HUES64 (cell line): Measurements from ENCODE around the gene RRN3. TPM values are rescaled to one million over a fixed set of nuclear protein-coding genes. Genes with fewer than 3 reads are reported as not detected.
"Not testable (repeated sequence)": the region's sequence is repeated elsewhere in the genome, so short reads cannot be mapped to it uniquely, and the experiment has no call there.

Experiments used
- H3K27ac ChIP-seq: 2 replicates; pipeline ENCODE4 v1.7.0; 2013; ENCODE audit warnings: low read depth, low read length, inconsistent platforms
- H3K27me3 ChIP-seq: 2 replicates; pipeline ENCODE4 v1.6.1; 2013; ENCODE audit warnings: mild to moderate bottlenecking, low read length; ENCODE audit not compliant: insufficient read depth
- H3K36me3 ChIP-seq: 2 replicates; pipeline ENCODE4 v1.6.1; 2013; ENCODE audit warnings: mild to moderate bottlenecking, low read length; ENCODE audit not compliant: insufficient read depth
- H3K4me1 ChIP-seq: 2 replicates; pipeline ENCODE4 v1.6.1; 2013; ENCODE audit warnings: mild to moderate bottlenecking, low read length, moderate library complexity; ENCODE audit not compliant: insufficient read depth
- H3K4me3 ChIP-seq: 2 replicates; pipeline ENCODE4 v1.5.1; 2013; ENCODE audit warnings: mild to moderate bottlenecking, low read length, moderate library complexity
- H3K9ac ChIP-seq: 2 replicates; pipeline ENCODE4 v1.6.1; 2013; ENCODE audit warnings: mild to moderate bottlenecking, low read depth, low read length
- H3K9me3 ChIP-seq: 2 replicates; pipeline ENCODE4 v1.6.1; 2013; ENCODE audit warnings: low read depth, low read length; ENCODE audit not compliant: insufficient read depth
- WGBS: fragments of 150-250, 120-280 bp; methylation state at CpG from one replicate; pipeline ENCODE4 v1.1.7; 2013; ENCODE audit warnings: missing lambda C conversion rate; 5-methylcytosine and 5-hydroxymethylcytosine counted together
- polyA plus RNA-seq, 2 experiments: library from polyadenylated mRNA; stranded (reverse); fragments of 50-300 nt; gene quantifications; one replicate each; pipeline ENCODE4 v1.2.3, GENCODE V29; 2013

The RRN3 gene
- polyA plus RNA-seq (2013, experiment 1 of 2): 20.2 TPM
- 21.0 TPM for polyA plus RNA-seq (2013, experiment 2 of 2)

GRCh38 chr16:15093955-15094827, at the start of gene RRN3:
TSS of gene RRN3 (minus strand) at chr16:15094272. CDS start at chr16:15094233, 39 bp downstream.
- peak within 1 kb of the TSS; percentile 85 for H3K9ac ChIP-seq
- peaks cover 32% of the 10 kb centered on the region for H3K36me3 ChIP-seq
- H3K4me1 ChIP-seq, H3K27me3 ChIP-seq, H3K9me3 ChIP-seq: not testable (repeated sequence)
- H3K4me3 ChIP-seq: peak within 1 kb of the TSS; percentile 63
- peak within 1 kb of the TSS; percentile 45; the same call in 1 of the 2 replicates for H3K27ac ChIP-seq
- 4% methylated on average over 55 of the region's 56 CpGs for WGBS

GRCh38 chr16:15143601-15144091, 49.6 kb upstream of the RRN3 start:
- H3K9ac ChIP-seq: peak overlapping the region; percentile 69
- WGBS: 42% methylated on average over 23 of the region's 26 CpGs
- H3K27me3 ChIP-seq, H3K9me3 ChIP-seq, H3K4me3 ChIP-seq, H3K4me1 ChIP-seq, H3K36me3 ChIP-seq: not testable (repeated sequence)
- peak overlapping the region; percentile 77; the same call in 1 of the 2 replicates for H3K27ac ChIP-seq

GRCh38 chr16:15142891-15143600, 49.0 kb upstream of the RRN3 start:
- H3K9me3 ChIP-seq, H3K4me1 ChIP-seq, H3K4me3 ChIP-seq, H3K9ac ChIP-seq, H3K27ac ChIP-seq, H3K27me3 ChIP-seq, H3K36me3 ChIP-seq: not testable (repeated sequence)
- WGBS: 81% methylated on average over 13 of the region's 26 CpGs

DNA sequence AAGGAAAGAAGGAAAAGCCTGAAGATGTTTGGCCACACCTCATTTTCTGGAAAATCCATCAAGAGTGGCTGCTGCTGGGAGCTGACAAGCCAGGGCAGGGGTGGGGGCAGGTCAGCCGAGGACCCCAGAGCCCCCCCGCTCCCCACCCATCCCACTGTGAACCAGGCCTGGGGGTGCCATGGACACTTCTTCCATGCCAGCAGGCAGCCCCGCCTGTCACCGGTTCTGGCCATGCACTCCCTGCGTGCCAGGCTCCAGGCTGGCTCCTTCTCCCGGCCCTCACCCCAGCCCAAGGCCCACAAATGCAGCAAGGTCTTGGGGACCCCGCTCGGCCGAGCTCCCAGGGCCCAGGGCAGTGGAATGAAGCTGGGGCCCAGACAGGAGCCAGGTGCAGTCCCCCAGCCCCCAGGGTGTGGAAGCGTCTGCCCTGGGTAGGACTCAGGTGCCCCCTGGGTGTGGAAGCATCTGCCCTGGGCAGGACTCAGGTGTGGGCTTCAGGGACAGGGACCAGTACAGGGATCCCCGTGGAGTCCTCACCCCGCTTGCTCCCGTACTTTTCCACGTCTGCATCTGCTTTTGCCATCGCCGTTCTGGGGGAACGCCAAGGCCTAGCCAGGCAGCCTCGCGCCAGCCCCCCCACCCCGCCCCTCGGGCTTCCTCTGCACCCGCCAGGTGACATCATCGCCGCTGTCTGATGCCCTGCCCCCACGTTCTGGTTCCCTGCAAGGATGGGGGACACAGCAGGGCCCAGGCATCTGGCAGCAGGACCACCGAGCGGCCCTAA, 48.2 kb upstream of the RRN3 start:
- WGBS: 89% methylated on average over 17 of the region's 27 CpGs
- H3K27me3 ChIP-seq, H3K27ac ChIP-seq, H3K4me3 ChIP-seq, H3K9me3 ChIP-seq, H3K36me3 ChIP-seq, H3K9ac ChIP-seq, H3K4me1 ChIP-seq: not testable (repeated sequence)

GRCh38 chr16:15141586-15141985, 47.5 kb upstream of the RRN3 start:
- Histone ChIP-seq H3K27ac (no peak overlapping the region), H3K4me3 (no peak overlapping the region), H3K9ac (no peak overlapping the region), H3K27me3 (no peaks in the 10 kb centered on the region), H3K4me1 (peaks cover 7% of the 10 kb centered on the region), H3K36me3 (no peaks in the 10 kb centered on the region), H3K9me3 (no peaks in the 10 kb centered on the region)
- 94% methylated on average over 11 of the region's 15 CpGs for WGBS

DNA sequence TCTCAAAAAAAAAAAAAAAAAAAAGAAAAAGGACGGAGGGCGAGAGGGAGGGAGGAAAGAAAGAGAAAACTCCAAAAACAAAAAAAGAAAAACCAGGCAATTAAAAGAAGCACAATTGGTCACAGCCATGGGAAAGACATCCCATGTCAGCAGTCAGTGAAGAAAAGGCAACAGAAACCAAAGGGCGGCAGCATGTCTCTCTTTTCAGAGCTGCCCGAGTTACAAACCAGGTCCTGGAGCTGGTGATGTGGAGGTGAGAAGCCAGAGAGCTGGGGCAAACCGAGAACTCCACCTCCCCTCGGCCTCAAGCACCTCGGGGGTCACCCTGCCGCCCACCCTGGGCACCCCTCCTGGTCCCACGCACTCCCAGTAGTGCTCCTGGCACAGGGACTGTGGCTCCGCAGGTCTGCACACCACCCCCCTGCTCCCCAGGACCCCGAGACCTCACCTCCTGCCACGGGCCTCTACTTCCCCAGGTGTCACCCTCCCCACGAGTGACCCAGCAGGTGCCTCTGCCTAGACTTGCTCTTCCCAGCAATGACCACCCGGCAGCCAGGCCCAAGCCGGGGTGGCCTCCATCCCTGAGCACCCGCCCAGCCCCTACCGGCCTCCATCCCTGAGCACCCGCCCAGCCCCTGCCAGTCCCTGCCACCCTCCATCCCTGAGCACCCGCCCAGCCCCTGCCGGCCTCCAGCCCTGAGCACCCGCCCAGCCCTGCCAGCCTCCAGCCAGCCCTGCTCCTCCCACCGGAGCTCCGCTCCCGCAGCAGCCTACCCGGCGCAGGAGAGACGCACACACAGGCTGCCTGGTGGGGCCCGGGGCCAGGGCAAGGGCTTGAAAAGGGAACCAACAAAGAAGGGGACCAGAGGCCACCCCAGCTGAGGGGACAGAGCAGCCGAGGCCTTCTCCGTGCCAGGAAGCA, 46.6 kb upstream of the RRN3 start:
- 88% methylated on average over 28 of the region's 30 CpGs for WGBS
- not testable (repeated sequence) for H3K36me3 ChIP-seq, H3K4me1 ChIP-seq, H3K27ac ChIP-seq, H3K4me3 ChIP-seq, H3K9me3 ChIP-seq, H3K27me3 ChIP-seq, H3K9ac ChIP-seq

DNA sequence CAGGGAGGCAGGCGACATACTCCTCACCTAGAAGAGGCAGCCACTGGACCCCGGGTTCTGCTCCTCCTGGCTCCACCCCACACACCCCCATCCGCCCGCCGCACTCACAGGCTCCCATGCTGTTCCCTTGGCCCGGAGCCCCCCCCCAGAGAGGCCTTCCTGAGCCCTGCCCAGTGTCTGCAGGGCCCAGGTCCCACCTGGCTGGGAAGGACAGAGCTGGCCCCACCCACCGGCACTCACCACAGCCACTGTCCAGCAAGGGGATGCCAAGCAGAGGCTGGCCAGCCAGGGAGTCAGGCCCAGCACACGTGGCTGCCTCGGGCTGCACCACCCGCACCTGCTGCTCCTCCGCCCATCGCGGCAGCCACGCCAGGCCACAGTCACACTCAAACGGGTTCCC, 43.4 kb upstream of the RRN3 start:
- H3K27ac ChIP-seq, H3K9ac ChIP-seq, H3K4me1 ChIP-seq, H3K9me3 ChIP-seq, H3K4me3 ChIP-seq, H3K27me3 ChIP-seq, H3K36me3 ChIP-seq: not testable (repeated sequence)
- 77% methylated on average over 5 of the region's 15 CpGs for WGBS

GRCh38 chr16:15135483-15136360, 41.6 kb upstream of the RRN3 start:
- not testable (repeated sequence) for H3K27me3 ChIP-seq, H3K4me1 ChIP-seq, H3K27ac ChIP-seq, H3K9me3 ChIP-seq, H3K36me3 ChIP-seq, H3K9ac ChIP-seq, H3K4me3 ChIP-seq
- 96% methylated on average over 39 of the region's 50 CpGs for WGBS

GRCh38 chr16:15134752-15135482, 40.8 kb upstream of the RRN3 start:
- H3K36me3 ChIP-seq, H3K27me3 ChIP-seq, H3K9ac ChIP-seq, H3K4me3 ChIP-seq, H3K4me1 ChIP-seq, H3K27ac ChIP-seq, H3K9me3 ChIP-seq: not testable (repeated sequence)
- 95% methylated on average over 18 of the region's 33 CpGs for WGBS
